T-cell (primary cell): ENCODE results near the gene CAPN2. TPM values are rescaled to one million over a fixed set of nuclear protein-coding genes. Genes with fewer than 3 reads are reported as not detected.

Source experiments
- ATAC-seq, 4 experiments: fragments of 200-7000 bp in 3 of 4; fragments of 150-1000 bp in 1 of 4; cut with Tn5 transposase; replicated peaks in 1 of 4; 1 replicate in 3 of 4; 2 replicates in 1 of 4; pipeline ENCODE4 v1.10.0; 2021; ENCODE audit warnings: moderate library complexity in 3 of 4, mild to moderate bottlenecking in 2 of 4, moderate number of reproducible peaks in 1 of 4
- CTCF ChIA-PET, 2 donors: fragments of 300-600 bp; sonication (Branson Sonifier 250); formaldehyde crosslinking; loops; one replicate each; lab custom pipeline; 2022; ENCODE audit warnings: antibody characterized with exemption in 2 of 2; lab: Charles Lee
- POLR2A ChIA-PET, 2 donors: fragments of 300-600 bp; sonication (Branson Sonifier 250); formaldehyde crosslinking; loops; one replicate each; lab custom pipeline; 2022; ENCODE audit warnings: antibody characterized with exemption in 2 of 2; lab: Charles Lee
- DNase-seq, 35 experiments: peaks; one replicate each; pipeline versions ENCODE4 v3.0.0 to v3.0.0-alpha.2; 2013 to 2023
- H3K27ac ChIP-seq: one replicate; pipeline ENCODE4 v1.5.1; 2013; ENCODE audit warnings: low read length
- H3K27me3 ChIP-seq, 2 experiments: replicated peaks in 1 of 2; 1 replicate in 1 of 2; 2 replicates in 1 of 2; pipeline versions ENCODE4 v1.6.1 to v1.7.0; 2013; ENCODE audit warnings: low read length in 1 of 2, mixed read lengths in 1 of 2; ENCODE audit not compliant: control insufficient read depth in 2 of 2, insufficient read depth in 2 of 2; ENCODE audit errors: extremely low read depth in 1 of 2
- H3K36me3 ChIP-seq, 2 donors: 1 replicate in 1 of 2; 2 replicates in 1 of 2; pipeline versions ENCODE4 v1.6.1 to v1.7.0; 2013; ENCODE audit warnings: low read length in 1 of 2; ENCODE audit not compliant: control insufficient read depth in 2 of 2, insufficient read depth in 1 of 2; ENCODE audit errors: extremely low read depth in 1 of 2
- H3K4me1 ChIP-seq, 2 experiments: 1 replicate in 1 of 2; 2 replicates in 1 of 2; pipeline versions ENCODE4 v1.6.1 to v1.7.0; 2013; ENCODE audit warnings: low read length in 2 of 2, mixed read lengths in 1 of 2; ENCODE audit not compliant: insufficient read depth in 2 of 2, control insufficient read depth in 1 of 2; ENCODE audit errors: extremely low read depth in 1 of 2
- H3K4me3 ChIP-seq, 2 donors: 1 replicate in 1 of 2; 2 replicates in 1 of 2; pipeline versions ENCODE4 v1.5.1 to v1.7.0; 2013; ENCODE audit warnings: mild to moderate bottlenecking in 2 of 2, low read length in 1 of 2, moderate library complexity in 1 of 2; ENCODE audit not compliant: control insufficient read depth in 1 of 2; ENCODE audit errors: extremely low read depth in 1 of 2
- H3K9me3 ChIP-seq: 2 replicates; pipeline ENCODE4 v1.7.0; 2013
- H3K27ac Mint-ChIP-seq, 2 donors: one replicate each; pipeline ENCODE4 v1.8.0; 2020 to 2021; ENCODE audit warnings: mild to moderate bottlenecking in 2 of 2, mixed read lengths in 2 of 2
- H3K27me3 Mint-ChIP-seq, 2 donors: one replicate each; pipeline ENCODE4 v1.8.0; 2021 to 2022; ENCODE audit warnings: mixed read lengths in 2 of 2
- H3K36me3 Mint-ChIP-seq: one replicate; pipeline ENCODE4 v1.8.0; 2021; ENCODE audit warnings: mixed read lengths
- H3K4me1 Mint-ChIP-seq, 3 donors: one replicate each; pipeline ENCODE4 v1.8.0; 2020 to 2022; ENCODE audit warnings: mixed read lengths in 3 of 3, mild to moderate bottlenecking in 1 of 3
- H3K4me3 Mint-ChIP-seq, 3 donors: one replicate each; pipeline ENCODE4 v1.8.0; 2020 to 2022; ENCODE audit warnings: mild to moderate bottlenecking in 3 of 3, mixed read lengths in 3 of 3, moderate library complexity in 3 of 3
- H3K9me3 Mint-ChIP-seq, 3 donors: one replicate each; pipeline ENCODE4 v1.8.0; 2020 to 2022; ENCODE audit warnings: mixed read lengths in 3 of 3
- WGBS: methylation state at CpG from one replicate; pipeline ENCODE4 v1.1.5; 2013; ENCODE audit warnings: missing lambda C conversion rate; ENCODE audit not compliant: insufficient coverage; 5-methylcytosine and 5-hydroxymethylcytosine counted together
- total RNA-seq, 35 experiments: library from RNA in 6 of 35; stranded (reverse) in 6 of 35; fragments of 120-200 nt in 1 of 35; gene quantifications; one replicate each; pipeline versions ENCODE4 v1.2.1 to v1.2.4 and lab custom pipeline; 2013 to 2026

CAPN2 gene
- total RNA-seq, 5 donors from 2014 or later (not counting 1 experiment from before 2014, with no cell fraction given): 146 to 206 (median 169) TPM

- Mint-ChIP-seq H3K4me3 (no peak overlapping the region), H3K27me3 (no peaks in the 10 kb centered on the region), H3K9me3 (no peaks in the 10 kb centered on the region), H3K36me3 (peaks cover 40% of the 10 kb centered on the region), H3K27ac (peak overlapping the region; percentile 97), H3K4me1 (peaks cover 70 to 87% (median 82%) of the 10 kb centered on the region in 3 donors)
- WGBS: no CpG with 5 or more reads among the region's 5 CpGs
- ChIA-PET CTCF (no interaction called here), POLR2A (no interaction called here)
- Histone ChIP-seq H3K4me3 (no peak overlapping the region), H3K9me3 (no peaks in the 10 kb centered on the region), H3K27me3 (no peaks in the 10 kb centered on the region), H3K36me3 (peaks cover 0 to 61% of the 10 kb centered on the region in 2 donors), H3K27ac (peak overlapping the region; percentile 83), H3K4me1 (peaks cover 34 to 84% of the 10 kb centered on the region in 2 experiments)
- DNase-seq (no peak), ATAC-seq (no peak)
These were observed 6.5 kb downstream of the CAPN2 start for GRCh38 chr1:223718850-223719249.

DNA sequence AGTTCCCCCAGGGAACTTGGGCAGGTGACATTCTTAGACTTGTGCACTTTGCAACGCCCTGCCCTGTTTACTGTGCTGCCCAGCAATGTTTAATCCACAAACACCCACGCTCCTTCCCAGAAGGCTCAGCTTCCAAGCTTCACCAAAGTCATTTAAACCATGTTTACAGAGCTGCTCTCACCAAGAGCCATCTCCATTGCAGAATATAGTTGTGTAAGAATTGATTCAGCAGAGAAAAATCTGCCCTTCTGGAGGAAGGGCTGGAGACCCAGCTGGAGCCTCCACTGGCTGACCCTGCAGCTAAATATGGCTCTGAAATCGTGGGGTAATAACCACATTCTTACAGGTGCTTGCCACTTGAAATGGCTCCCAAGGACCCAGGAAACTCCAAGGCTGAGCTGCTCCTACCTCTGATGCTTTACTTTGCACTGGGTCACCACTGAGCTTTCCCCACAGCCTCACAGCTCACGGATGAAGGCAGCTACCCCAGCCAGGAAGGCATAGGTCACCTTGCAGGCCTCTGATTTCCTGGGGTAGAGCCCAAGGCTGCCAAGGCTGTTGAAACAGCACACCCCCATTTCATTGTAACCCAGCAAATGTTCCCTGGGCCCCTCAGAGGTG lies 8.7 kb downstream of the CAPN2 start:
- Histone ChIP-seq H3K4me1 (peaks cover 16 to 78% of the 10 kb centered on the region in 2 experiments), H3K27me3 (no peaks in the 10 kb centered on the region), H3K9me3 (no peaks in the 10 kb centered on the region), H3K27ac (no peak overlapping the region), H3K4me3 (no peak overlapping the region), H3K36me3 (peaks cover 7 to 78% of the 10 kb centered on the region in 2 donors)
- H3K4me3 Mint-ChIP-seq: no peak overlapping the region
- peaks cover 61 to 85% (median 77%) of the 10 kb centered on the region in 3 donors for H3K4me1 Mint-ChIP-seq
- H3K27ac Mint-ChIP-seq: peak overlapping the region; percentile 62 to 73
- H3K36me3 Mint-ChIP-seq: peaks cover 52% of the 10 kb centered on the region
- ChIA-PET POLR2A (no interaction called here), CTCF (interaction anchor here (0.5 to 1.7 kb wide), 2 partner anchors 28 to 140 kb away, joined by 3 to 5 read pairs; no protein-coding TSS in a partner anchor)
- DNase-seq (no peak), ATAC-seq (no peak)
- no peaks in the 10 kb centered on the region for H3K9me3 Mint-ChIP-seq
- WGBS: 46% methylated on average over 2 of the region's 4 CpGs
- H3K27me3 Mint-ChIP-seq: no peaks in the 10 kb centered on the region

DNA sequence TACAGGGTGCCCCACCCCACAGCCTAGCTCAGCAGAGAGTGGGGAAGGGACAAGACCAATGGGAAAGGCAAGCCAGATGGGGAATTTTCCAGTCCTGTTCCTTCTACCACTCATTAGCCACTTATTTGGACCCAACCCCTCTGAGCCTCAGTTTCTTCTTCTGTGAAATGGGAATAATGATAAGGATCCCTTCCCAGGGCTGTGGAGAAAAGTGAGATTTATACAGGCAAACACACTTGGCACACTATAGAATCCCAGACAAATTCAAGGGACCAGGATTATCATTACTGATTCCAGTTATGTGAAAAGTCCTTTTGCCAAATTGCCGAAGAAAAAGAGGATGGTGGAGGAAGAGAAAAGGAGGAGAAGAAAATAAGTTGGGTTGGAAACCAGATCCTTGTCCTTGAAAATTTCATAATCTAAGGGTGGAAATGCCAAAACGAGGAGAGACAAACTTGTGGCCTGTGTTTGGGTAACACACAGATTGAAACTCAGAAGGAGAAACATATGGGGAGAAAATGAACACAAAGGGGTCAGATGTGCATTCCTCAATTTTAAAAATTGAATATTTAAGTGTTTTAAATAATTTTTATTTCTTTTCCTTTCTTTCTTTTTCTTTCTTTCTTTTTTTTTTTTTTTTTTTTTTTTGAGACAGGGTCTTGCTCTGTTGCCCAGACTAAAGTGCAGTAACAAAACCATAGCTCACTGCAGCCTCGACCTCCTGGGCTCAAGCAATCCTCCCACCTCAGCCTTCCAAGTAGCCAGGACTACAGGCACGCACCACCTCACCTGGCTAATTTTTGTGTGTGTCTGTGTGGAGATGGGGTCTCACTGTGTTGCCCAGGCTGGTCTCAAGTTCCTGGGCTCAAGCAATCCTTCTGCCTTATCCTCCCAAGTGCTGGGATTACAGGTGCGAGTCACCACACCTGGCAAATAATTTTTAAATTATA lies 9.6 kb downstream of the CAPN2 start:
- no peak for ATAC-seq
- H3K36me3 ChIP-seq: peaks cover 7 to 78% of the 10 kb centered on the region in 2 donors
- H3K9me3 ChIP-seq: no peaks in the 10 kb centered on the region
- no peak for DNase-seq
- no peak overlapping the region for H3K27ac ChIP-seq
- POLR2A ChIA-PET: no interaction called here
- no peaks in the 10 kb centered on the region for H3K27me3 ChIP-seq
- H3K27ac Mint-ChIP-seq: peak overlapping the region; percentile 66 to 73
- H3K27me3 Mint-ChIP-seq: no peaks in the 10 kb centered on the region
- CTCF ChIA-PET: no interaction called here
- 75% methylated on average over 2 of the region's 5 CpGs for WGBS
- H3K4me3 Mint-ChIP-seq: no peak overlapping the region
- peaks cover 54% of the 10 kb centered on the region for H3K36me3 Mint-ChIP-seq
- H3K4me1 Mint-ChIP-seq: peaks cover 61 to 85% (median 77%) of the 10 kb centered on the region in 3 donors
- no peaks in the 10 kb centered on the region for H3K9me3 Mint-ChIP-seq
- peaks cover 11 to 78% of the 10 kb centered on the region in 2 experiments for H3K4me1 ChIP-seq
- no peak overlapping the region for H3K4me3 ChIP-seq

DNA sequence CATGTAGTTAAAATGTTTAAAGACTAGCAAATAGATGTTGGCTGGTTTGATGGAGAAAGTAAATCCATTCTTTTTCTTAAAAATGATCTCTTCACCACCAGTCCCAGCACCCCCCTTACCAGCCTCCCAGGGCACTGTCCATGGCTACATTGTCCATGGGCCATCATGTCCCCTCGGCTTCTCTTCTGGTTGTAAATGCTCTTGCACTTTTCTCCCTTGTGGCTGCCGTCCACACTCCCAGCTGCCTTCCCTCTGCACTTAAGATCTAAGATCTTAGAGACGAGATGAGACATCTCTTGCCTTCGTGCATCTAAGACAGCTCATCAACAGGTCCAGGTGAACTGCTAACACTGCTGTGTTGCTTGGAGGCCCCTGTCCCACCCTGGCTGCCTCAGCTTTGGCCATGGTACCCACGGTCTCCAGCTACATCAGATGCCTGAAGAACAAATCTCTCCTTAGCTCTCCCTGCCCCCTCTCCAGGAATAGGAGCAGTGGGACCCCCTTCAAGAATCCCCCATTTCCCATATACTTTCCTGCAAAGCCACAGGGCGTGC lies 11.1 kb downstream of the CAPN2 start:
- no peak overlapping the region for H3K4me3 Mint-ChIP-seq
- H3K36me3 Mint-ChIP-seq: peaks cover 55% of the 10 kb centered on the region
- no peaks in the 10 kb centered on the region for H3K27me3 Mint-ChIP-seq
- Histone ChIP-seq H3K4me3 (no peak overlapping the region), H3K9me3 (no peaks in the 10 kb centered on the region), H3K36me3 (peaks cover 7 to 72% of the 10 kb centered on the region in 2 donors), H3K27ac (no peak overlapping the region), H3K27me3 (no peaks in the 10 kb centered on the region), H3K4me1 (peaks cover 0 to 77% of the 10 kb centered on the region in 2 experiments)
- H3K27ac Mint-ChIP-seq: peak overlapping the region in 1 of 2 donors; percentile 72
- H3K9me3 Mint-ChIP-seq: no peaks in the 10 kb centered on the region
- DNase-seq (no peak), ATAC-seq (no peak)
- 94% methylated on average over 6 of the region's 6 CpGs for WGBS
- ChIA-PET CTCF (interaction anchor here (0.5 to 1.0 kb wide), 3 partner anchors 28 to 992 kb away, joined by 3 to 5 read pairs (median 3); no protein-coding TSS in a partner anchor), POLR2A (no interaction called here)
- peaks cover 63 to 85% (median 76%) of the 10 kb centered on the region in 3 donors for H3K4me1 Mint-ChIP-seq

DNA sequence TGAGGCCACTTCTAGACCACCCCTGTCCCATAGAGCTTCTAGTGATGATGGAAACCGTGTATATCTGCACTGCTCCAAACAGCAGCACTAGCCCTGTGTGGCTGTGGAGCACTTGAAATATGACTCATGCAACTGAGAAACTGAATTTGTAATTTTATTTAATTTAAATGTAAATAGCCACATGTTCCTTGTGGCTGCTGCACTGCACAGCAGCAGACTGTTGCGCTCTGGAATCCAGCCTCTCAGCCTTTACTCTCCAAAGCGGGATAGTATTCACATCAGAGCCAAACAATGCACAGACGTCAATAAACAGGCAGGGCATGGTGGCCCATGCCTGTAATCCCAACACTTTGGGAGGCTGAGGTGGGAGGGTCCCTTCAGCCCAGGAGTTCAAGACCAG lies 12.0 kb downstream of the CAPN2 start:
- peaks cover 7 to 69% of the 10 kb centered on the region in 2 donors for H3K36me3 ChIP-seq
- Mint-ChIP-seq H3K4me3 (no peak overlapping the region), H3K9me3 (no peaks in the 10 kb centered on the region), H3K27me3 (no peaks in the 10 kb centered on the region), H3K36me3 (peaks cover 58% of the 10 kb centered on the region), H3K27ac (peak overlapping the region; percentile 34 to 57), H3K4me1 (peaks cover 71 to 87% (median 76%) of the 10 kb centered on the region in 3 donors)
- no CpG with 5 or more reads among the region's 4 CpGs for WGBS
- POLR2A ChIA-PET: no interaction called here
- DNase-seq (no peak), ATAC-seq (no peak)
- no peaks in the 10 kb centered on the region for H3K9me3 ChIP-seq
- H3K4me3 ChIP-seq: no peak overlapping the region
- H3K27ac ChIP-seq: no peak overlapping the region
- H3K27me3 ChIP-seq: no peaks in the 10 kb centered on the region
- CTCF ChIA-PET: no interaction called here
- peaks cover 0 to 76% of the 10 kb centered on the region in 2 experiments for H3K4me1 ChIP-seq

DNA sequence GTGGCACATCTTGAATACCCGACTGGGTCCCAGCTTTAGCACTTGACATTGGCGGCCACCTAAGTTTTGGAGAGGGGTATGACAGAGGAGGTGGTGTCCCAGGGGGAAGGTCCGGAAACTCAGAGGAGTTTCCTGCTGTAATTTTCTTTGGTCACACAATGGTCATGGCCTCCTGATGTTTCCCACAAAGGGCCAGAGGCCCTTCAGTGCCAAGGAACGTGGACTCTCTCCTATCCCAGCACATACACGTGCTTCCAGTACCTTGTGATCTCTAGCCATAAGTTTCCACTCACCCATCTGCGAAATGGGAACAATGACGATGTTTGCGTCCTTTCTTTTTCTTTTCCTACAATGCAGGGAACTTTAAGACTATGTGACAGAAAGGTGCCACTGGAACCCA lies 13.2 kb downstream of the CAPN2 start:
- H3K4me1 ChIP-seq: peaks cover 0 to 70% of the 10 kb centered on the region in 2 experiments
- Mint-ChIP-seq H3K4me1 (peaks cover 68 to 85% (median 75%) of the 10 kb centered on the region in 3 donors), H3K9me3 (no peaks in the 10 kb centered on the region), H3K36me3 (peaks cover 53% of the 10 kb centered on the region), H3K4me3 (peak overlapping the region in 2 of 3 donors; percentile 13 to 66), H3K27me3 (no peaks in the 10 kb centered on the region), H3K27ac (peak overlapping the region; percentile 95 to 96)
- H3K27ac ChIP-seq: peak overlapping the region; percentile 95
- no peaks in the 10 kb centered on the region for H3K9me3 ChIP-seq
- H3K36me3 ChIP-seq: peaks cover 7 to 57% of the 10 kb centered on the region in 2 donors
- no peaks in the 10 kb centered on the region for H3K27me3 ChIP-seq
- no peak overlapping the region for H3K4me3 ChIP-seq
- ChIA-PET CTCF (interaction anchor here (0.6 to 1.2 kb wide), 2 partner anchors 9 to 558 kb away, joined by 3 read pairs; no protein-coding TSS in a partner anchor), POLR2A (no interaction called here)
- 93% methylated on average over 7 of the region's 8 CpGs for WGBS
- DNase-seq (no peak), ATAC-seq (no peak)
